Aorta (tissue), 5 donors: ENCODE data around the gene CXCL13. TPM values are rescaled to one million over a fixed set of nuclear protein-coding genes. Genes with fewer than 3 reads are reported as not detected.

ENCODE experiments used
- ATAC-seq: fragments of 200-7000 bp; cut with Tn5 transposase; one replicate; pipeline ENCODE4 v1.9.1; 2022; ENCODE audit warnings: moderate library complexity; ENCODE audit not compliant: low FRiP score
- DNase-seq, 2 donors: peaks; one replicate each; pipeline ENCODE4 v3.0.0-alpha.2; 2020
- H3K27ac ChIP-seq, 2 donors: one replicate each; pipeline ENCODE4 v1.5.1; 2013; ENCODE audit warnings: low read length in 2 of 2, mild to moderate bottlenecking in 2 of 2, moderate library complexity in 2 of 2, control low read depth in 1 of 2, inconsistent platforms in 1 of 2, low read depth in 1 of 2
- H3K27me3 ChIP-seq, 2 donors: one replicate each; pipeline ENCODE4 v1.6.1; 2013; ENCODE audit warnings: control low read depth in 1 of 2, low read length in 1 of 2, mild to moderate bottlenecking in 1 of 2, moderate library complexity in 1 of 2; ENCODE audit not compliant: insufficient read depth in 2 of 2, control insufficient read depth in 1 of 2
- H3K36me3 ChIP-seq, 2 donors: one replicate each; pipeline ENCODE4 v1.6.1; 2013; ENCODE audit warnings: control low read depth in 1 of 2, low read length in 1 of 2, mild to moderate bottlenecking in 1 of 2; ENCODE audit not compliant: insufficient read depth in 2 of 2, control insufficient read depth in 1 of 2
- H3K4me1 ChIP-seq, 2 donors: one replicate each; pipeline ENCODE4 v1.6.1; 2013; ENCODE audit warnings: low read length in 2 of 2, control low read depth in 1 of 2, mild to moderate bottlenecking in 1 of 2, moderate library complexity in 1 of 2; ENCODE audit not compliant: insufficient read depth in 2 of 2, control insufficient read depth in 1 of 2
- H3K4me3 ChIP-seq, 2 donors: one replicate each; pipeline ENCODE4 v1.5.1; 2013; ENCODE audit warnings: low read length in 2 of 2, control low read depth in 1 of 2, mild to moderate bottlenecking in 1 of 2
- H3K9me3 ChIP-seq: one replicate; pipeline ENCODE4 v1.6.1; 2013; ENCODE audit warnings: mild to moderate bottlenecking, low read length; ENCODE audit not compliant: control insufficient read depth
- WGBS, 2 donors: extraction: QIAGEN DNeasy Blood & Tissue Kit; methylation state at CpG; one replicate each; pipeline ENCODE4 v1.1.7; 2013; 5-methylcytosine and 5-hydroxymethylcytosine counted together
- intact Hi-C, 2 donors: fragments of 100-400 bp; cut with DNase I; formaldehyde crosslinking; loops; one replicate each; pipeline versions ENCODE4 v1.14.2 to v1.15.0; 2022
- polyA plus RNA-seq, 2 donors: library from polyadenylated mRNA; stranded (reverse); fragments of 200-250 nt; gene quantifications; one replicate each; pipeline ENCODE4 v1.2.3, GENCODE V29; 2013
- total RNA-seq, 2 donors: library from RNA; stranded (reverse); fragmentation: NEBNext Ultra II Directional; extraction: Animal tissue kit (Norgen Biotek cat#: 25700); gene quantifications; one replicate each; pipeline ENCODE4 v1.2.1, GENCODE V29; 2021
- donor health status: healthy with polysubstance abuse.
- donor health status: Bipolar disorder and iron deficiency.
- donor health status: DM: no; HTN: no; CAD: no.
- donor health status: DM: no; HTN: no; CAD: no.
- donor health status: DM: yes; HTN: yes; CAD: no.

CXCL13 gene
- total and polyA plus RNA-seq, 4 donors = 0.26 to 1.8 TPM; not detected in 2

DNA sequence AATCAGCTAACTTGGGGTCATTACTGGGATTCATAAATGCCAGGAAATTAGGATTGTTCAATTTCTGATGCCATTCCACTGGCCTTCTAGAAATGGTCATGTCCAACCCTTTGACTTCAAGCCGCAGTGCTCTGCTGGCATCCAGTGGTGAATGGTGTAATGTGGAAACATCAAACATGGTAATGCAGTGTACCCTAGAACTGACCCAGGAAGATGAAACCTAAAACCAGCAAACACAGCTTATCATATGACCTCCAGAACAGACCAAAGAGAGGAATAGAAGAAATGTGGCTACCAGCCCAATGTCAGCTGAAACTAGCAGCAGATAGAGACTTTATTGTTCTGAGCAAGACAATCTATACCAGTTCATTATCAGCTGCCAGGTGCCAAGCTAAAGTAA is 13.8 kb downstream of the CXCL13 start:
- 83 to 85% methylated on average over 1 of the region's 1 CpG for WGBS, 2 donors
- H3K4me3 ChIP-seq = no peak overlapping the region
- no peaks in the 10 kb centered on the region for H3K36me3 ChIP-seq
- H3K9me3 ChIP-seq = no peaks in the 10 kb centered on the region
- intact Hi-C loops = loop anchor here (2.0 to 10.0 kb wide), 4 partner anchors 232 to 377 kb away; no protein-coding TSS in a partner anchor
- DNase-seq = no peak
- no peak overlapping the region for H3K27ac ChIP-seq
- H3K4me1 ChIP-seq = no peaks in the 10 kb centered on the region
- no peaks in the 10 kb centered on the region for H3K27me3 ChIP-seq
- ATAC-seq = no peak

DNA sequence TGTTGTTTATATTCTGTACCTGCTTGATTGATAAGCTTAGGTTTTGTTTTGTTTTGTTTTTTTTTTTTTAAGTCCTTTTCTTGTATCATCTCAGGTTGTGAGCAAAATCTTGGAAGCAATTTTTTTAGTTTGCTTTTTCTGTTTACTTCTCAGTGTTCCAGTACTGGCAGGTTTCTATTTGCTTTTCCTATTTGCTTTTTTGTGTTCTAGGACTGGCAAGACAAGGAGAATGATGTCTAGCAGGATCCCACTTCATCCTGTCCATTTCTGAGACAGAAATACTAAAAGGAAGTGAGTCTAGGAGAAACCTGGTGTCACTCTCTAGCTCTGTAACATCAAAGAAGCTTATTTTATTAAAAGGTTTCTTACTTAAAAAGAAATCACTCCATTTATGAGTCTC is 15.6 kb downstream of the CXCL13 start:
- H3K36me3 ChIP-seq = no peaks in the 10 kb centered on the region
- no peaks in the 10 kb centered on the region for H3K9me3 ChIP-seq
- H3K4me3 ChIP-seq = no peak overlapping the region
- intact Hi-C loops = no loop called here
- no peak for DNase-seq
- ATAC-seq = no peak
- H3K27me3 ChIP-seq = no peaks in the 10 kb centered on the region
- H3K27ac ChIP-seq = no peak overlapping the region
- no peaks in the 10 kb centered on the region for H3K4me1 ChIP-seq

DNA sequence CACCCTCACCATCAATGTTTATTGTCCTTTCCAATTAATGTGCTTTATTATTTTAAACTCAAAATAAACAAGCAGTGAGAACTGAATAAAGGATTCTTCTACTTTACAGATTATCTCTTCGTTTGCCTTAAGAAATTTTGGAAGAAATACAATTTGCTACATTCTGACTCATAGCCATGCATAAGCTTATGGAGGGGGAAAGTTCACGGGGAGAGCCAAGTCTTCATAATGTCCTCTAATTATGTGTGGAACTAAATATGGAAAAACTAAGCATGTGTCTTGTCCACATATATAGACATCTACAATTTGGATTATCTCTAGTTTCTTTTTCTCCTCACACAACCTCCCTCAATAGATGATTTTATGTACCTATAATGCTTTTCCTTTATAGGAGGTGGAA is 17.5 kb downstream of the CXCL13 start:
- no peak overlapping the region for H3K4me3 ChIP-seq
- H3K27ac ChIP-seq = no peak overlapping the region
- no peaks in the 10 kb centered on the region for H3K4me1 ChIP-seq
- ATAC-seq (no peak), DNase-seq (no peak)
- H3K27me3 ChIP-seq = no peaks in the 10 kb centered on the region
- no peaks in the 10 kb centered on the region for H3K9me3 ChIP-seq
- WGBS, 2 donors = 47 to 60% methylated on average over 2 of the region's 2 CpGs
- H3K36me3 ChIP-seq = no peaks in the 10 kb centered on the region
- intact Hi-C loops = no loop called here

DNA sequence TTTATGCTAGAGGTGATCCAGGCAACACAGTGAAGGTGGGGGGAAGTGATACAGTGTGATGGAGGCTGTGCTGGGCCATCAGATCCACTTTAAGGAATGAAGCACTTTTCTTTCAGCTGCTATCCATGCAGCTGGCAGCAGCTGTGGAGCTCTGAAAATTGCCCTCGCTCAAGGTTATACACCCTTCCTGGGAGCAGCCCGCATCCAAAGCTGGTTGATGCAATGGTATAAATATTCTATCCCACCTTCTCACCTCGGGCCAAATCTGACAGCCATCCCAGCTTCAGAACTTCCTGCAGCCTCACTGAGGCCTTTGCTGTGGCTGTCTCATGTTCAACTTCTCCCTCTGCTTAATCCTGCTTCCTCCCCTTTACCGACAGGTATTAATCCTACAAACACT is 18.6 kb downstream of the CXCL13 start:
- ATAC-seq (no peak), DNase-seq (no peak)
- H3K4me1 ChIP-seq = no peaks in the 10 kb centered on the region
- H3K4me3 ChIP-seq = no peak overlapping the region
- WGBS, 2 donors = 79 to 84% methylated on average over 4 of the region's 4 CpGs
- H3K36me3 ChIP-seq = no peaks in the 10 kb centered on the region
- H3K27ac ChIP-seq = no peak overlapping the region
- no peaks in the 10 kb centered on the region for H3K9me3 ChIP-seq
- intact Hi-C loops = no loop called here
- no peaks in the 10 kb centered on the region for H3K27me3 ChIP-seq

DNA sequence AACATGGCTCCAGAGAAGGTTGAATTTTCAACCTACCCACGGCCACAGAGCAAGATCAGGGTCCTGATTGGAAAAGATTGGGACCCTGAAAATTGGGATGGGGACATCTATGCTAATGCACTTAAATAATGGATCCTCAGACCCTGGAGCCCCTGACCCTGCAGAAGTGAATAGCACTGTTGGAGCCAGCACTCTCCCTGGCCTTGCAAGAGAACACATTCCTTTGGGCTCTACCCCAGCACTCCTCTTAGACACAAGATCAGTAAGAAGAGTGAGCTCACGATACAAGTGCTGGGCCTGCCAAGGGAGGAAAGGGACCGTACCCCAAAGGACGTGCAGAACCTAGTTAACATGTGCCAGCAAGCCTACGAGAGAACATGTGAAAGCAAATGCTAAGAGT is 19.9 kb downstream of the CXCL13 start:
- no peaks in the 10 kb centered on the region for H3K4me1 ChIP-seq
- H3K4me3 ChIP-seq = no peak overlapping the region
- DNase-seq (no peak), ATAC-seq (no peak)
- no peak overlapping the region for H3K27ac ChIP-seq
- no peaks in the 10 kb centered on the region for H3K27me3 ChIP-seq
- intact Hi-C loops = no loop called here
- no peaks in the 10 kb centered on the region for H3K9me3 ChIP-seq
- 41 to 57% methylated on average over 5 of the region's 5 CpGs for WGBS, 2 donors
- H3K36me3 ChIP-seq = no peaks in the 10 kb centered on the region

DNA sequence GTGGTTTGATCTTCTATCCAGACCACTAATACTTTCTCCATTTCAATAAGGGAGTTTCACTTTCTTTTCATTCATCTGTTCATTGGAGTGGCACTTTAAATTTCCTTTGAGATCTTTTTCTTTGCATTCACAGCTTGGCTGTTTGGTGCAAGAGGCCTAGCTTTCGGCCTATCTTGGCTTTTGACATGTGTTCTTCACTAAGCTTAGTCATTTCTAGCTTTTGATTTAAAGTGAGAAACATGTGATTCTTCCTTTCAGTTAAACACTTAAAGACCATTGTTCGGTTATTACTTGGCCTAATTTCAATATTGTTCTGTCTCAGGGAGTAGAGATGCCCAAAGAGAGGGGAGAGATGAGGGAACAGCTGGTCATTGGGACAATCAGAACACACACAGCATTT is 24.3 kb downstream of the CXCL13 start:
- Histone ChIP-seq H3K27ac (no peak overlapping the region), H3K36me3 (no peaks in the 10 kb centered on the region), H3K4me1 (no peaks in the 10 kb centered on the region), H3K27me3 (no peaks in the 10 kb centered on the region), H3K4me3 (no peak overlapping the region), H3K9me3 (no peaks in the 10 kb centered on the region)
- 83 to 89% methylated on average over 2 of the region's 2 CpGs for WGBS, 2 donors
- ATAC-seq (no peak), DNase-seq (no peak)
- intact Hi-C loops = no loop called here

DNA sequence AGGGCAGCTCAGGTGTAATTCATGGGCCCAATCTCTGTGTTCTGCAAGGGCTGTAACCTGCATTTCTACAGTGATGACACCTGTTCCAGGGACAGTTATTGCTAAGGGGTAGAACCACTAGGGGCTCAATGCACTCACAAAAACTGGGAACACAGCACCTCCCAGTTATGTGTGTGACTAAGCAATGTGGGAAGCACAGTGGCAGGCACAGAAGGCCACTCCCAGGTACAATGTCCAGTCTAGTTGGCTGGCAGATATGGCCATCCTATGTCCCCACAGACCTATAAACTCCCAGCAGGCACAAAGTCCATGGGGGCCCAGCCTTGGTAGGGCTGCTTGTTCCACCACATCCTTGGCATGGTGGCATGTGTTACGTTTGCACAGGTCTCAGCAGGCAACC is 25.7 kb downstream of the CXCL13 start:
- 85 to 91% methylated on average over 1 of the region's 1 CpG for WGBS, 2 donors
- H3K27ac ChIP-seq = no peak overlapping the region
- H3K27me3 ChIP-seq = no peaks in the 10 kb centered on the region
- H3K4me3 ChIP-seq = no peak overlapping the region
- H3K9me3 ChIP-seq = no peaks in the 10 kb centered on the region
- no peaks in the 10 kb centered on the region for H3K36me3 ChIP-seq
- no peaks in the 10 kb centered on the region for H3K4me1 ChIP-seq
- intact Hi-C loops = no loop called here
- DNase-seq (no peak), ATAC-seq (no peak)

DNA sequence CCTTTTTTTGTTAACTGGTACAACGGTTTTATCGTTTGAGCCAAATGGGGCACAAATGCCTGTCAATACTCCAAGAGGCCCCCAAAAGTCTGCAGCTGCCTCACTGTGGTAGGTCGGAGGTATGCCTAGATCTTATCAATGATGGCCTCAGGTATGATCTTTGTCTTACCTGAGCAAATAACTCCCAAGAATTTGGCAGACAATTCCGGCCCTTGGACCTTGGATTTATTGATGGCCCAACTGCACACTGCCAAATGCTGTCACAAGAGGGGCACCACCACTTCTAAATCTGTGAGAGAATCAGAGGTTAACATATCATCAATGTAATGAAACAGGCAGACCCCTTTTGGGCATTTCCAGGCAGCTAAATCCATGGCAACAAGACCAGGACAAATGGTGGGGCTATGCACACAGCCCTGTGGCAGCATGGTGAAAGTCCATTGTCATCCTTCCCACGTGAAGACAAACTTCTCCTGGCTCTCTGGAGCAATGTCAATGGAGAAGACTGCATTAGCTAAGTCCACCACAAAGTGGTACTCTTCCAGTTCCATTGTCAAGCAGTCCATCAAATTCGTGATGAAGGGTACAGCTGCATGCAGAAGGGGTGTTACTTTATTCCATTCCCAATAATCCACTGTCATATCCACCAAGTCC is 28.6 kb downstream of the CXCL13 start:
- H3K36me3 ChIP-seq = no peaks in the 10 kb centered on the region
- intact Hi-C loops = no loop called here
- H3K9me3 ChIP-seq = no peaks in the 10 kb centered on the region
- no peaks in the 10 kb centered on the region for H3K27me3 ChIP-seq
- H3K4me1 ChIP-seq = no peaks in the 10 kb centered on the region
- no peak for ATAC-seq
- no peak overlapping the region for H3K4me3 ChIP-seq
- 79 to 81% methylated on average over 6 of the region's 6 CpGs for WGBS, 2 donors
- no peak overlapping the region for H3K27ac ChIP-seq
- no peak for DNase-seq

DNA sequence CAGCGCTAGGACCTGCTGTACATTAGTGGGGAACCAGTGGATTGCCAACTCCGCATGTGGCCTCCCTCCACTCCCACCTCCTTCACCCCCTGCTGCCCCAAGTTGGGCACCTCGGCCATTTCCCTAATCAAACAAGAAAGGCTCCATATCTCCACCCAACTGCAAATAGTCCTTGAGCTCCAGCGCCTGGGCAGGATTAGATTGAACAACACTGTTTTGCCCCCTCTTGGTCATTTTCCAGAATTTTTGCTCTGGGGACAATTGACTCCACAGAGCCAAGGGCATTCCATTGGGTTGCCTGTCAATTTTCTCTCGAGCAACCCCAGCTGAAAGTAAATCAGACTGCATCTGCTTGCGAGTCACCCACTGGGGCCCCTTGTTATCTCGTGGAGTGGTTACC is 29.6 kb downstream of the CXCL13 start:
- H3K27ac ChIP-seq = no peak overlapping the region
- ATAC-seq (no peak), DNase-seq (no peak)
- H3K4me3 ChIP-seq = no peak overlapping the region
- H3K27me3 ChIP-seq = no peaks in the 10 kb centered on the region
- WGBS, 2 donors = 90 to 92% methylated on average over 7 of the region's 7 CpGs
- intact Hi-C loops = no loop called here
- no peaks in the 10 kb centered on the region for H3K36me3 ChIP-seq
- no peaks in the 10 kb centered on the region for H3K4me1 ChIP-seq
- H3K9me3 ChIP-seq = no peaks in the 10 kb centered on the region
